ENCODE results near the gene RBBP9. TPM values are rescaled to one million over a fixed set of nuclear protein-coding genes. Genes with fewer than 3 reads are reported as not detected.

Gene RBBP9
- total RNA-seq, 4 donors from 2014 or later, result 17.7 to 32.9 (median 19.1) TPM

- Histone ChIP-seq H3K27me3 (no peaks in the 10 kb centered on the region), H3K4me1 (no peaks in the 10 kb centered on the region), H3K9me3 (no peaks in the 10 kb centered on the region), H3K36me3 (peaks cover 81% of the 10 kb centered on the region), H3K27ac (no peak overlapping the region), H3K4me3 (no peak overlapping the region)
- no peak for DNase-seq (ENCODE audit: low spot score in 2 of 2)
- WGBS, result 97% methylated on average over 2 of the region's 2 CpGs
- TF ChIP-seq POLR2A (IDR thresholded peaks at IDR 0.05) (no peak), POLR2AphosphoS5 (IDR thresholded peaks at IDR 0.05) (no peak), EP300 (IDR thresholded peaks at IDR 0.05) (no peak), CTCF (IDR thresholded peaks at IDR 0.05) (no peak)
These were observed 40.6 kb upstream of the RBBP9 start for GRCh38 chr20:18537651-18538050.

- no peak for TF ChIP-seq POLR2AphosphoS5 (IDR thresholded peaks at IDR 0.05)
- no peak for TF ChIP-seq CTCF (IDR thresholded peaks at IDR 0.05)
- TF ChIP-seq POLR2A (IDR thresholded peaks at IDR 0.05), result no peak
- TF ChIP-seq EP300 (IDR thresholded peaks at IDR 0.05), result no peak
- no peaks in the 10 kb centered on the region for H3K9me3 ChIP-seq
- H3K27me3 ChIP-seq, result no peaks in the 10 kb centered on the region
- H3K4me1 ChIP-seq, result no peaks in the 10 kb centered on the region
- no peak for DNase-seq (ENCODE audit: low spot score in 2 of 2)
- no peak overlapping the region for H3K4me3 ChIP-seq
- WGBS, result 87% methylated on average over 6 of the region's 6 CpGs
- H3K27ac ChIP-seq, result no peak overlapping the region
- H3K36me3 ChIP-seq, result peaks cover 89% of the 10 kb centered on the region
These were observed 37.1 kb upstream of the RBBP9 start for GRCh38 chr20:18533978-18534644.

GRCh38 chr20:18533491-18533890 is 36.5 kb upstream of the RBBP9 start:
- Histone ChIP-seq H3K36me3 (peaks cover 94% of the 10 kb centered on the region), H3K9me3 (no peaks in the 10 kb centered on the region), H3K27me3 (no peaks in the 10 kb centered on the region), H3K4me3 (no peak overlapping the region), H3K27ac (no peak overlapping the region), H3K4me1 (no peaks in the 10 kb centered on the region)
- TF ChIP-seq POLR2AphosphoS5 (IDR thresholded peaks at IDR 0.05) (no peak), EP300 (IDR thresholded peaks at IDR 0.05) (no peak), CTCF (IDR thresholded peaks at IDR 0.05) (no peak), POLR2A (IDR thresholded peaks at IDR 0.05) (no peak)
- WGBS, result 55% methylated on average over 1 of the region's 1 CpG
- no peak for DNase-seq (ENCODE audit: low spot score in 2 of 2)

- Histone ChIP-seq H3K4me1 (no peaks in the 10 kb centered on the region), H3K36me3 (peaks cover 95% of the 10 kb centered on the region), H3K27ac (no peak overlapping the region), H3K4me3 (no peak overlapping the region), H3K27me3 (no peaks in the 10 kb centered on the region), H3K9me3 (no peaks in the 10 kb centered on the region)
- DNase-seq (ENCODE audit: low spot score in 2 of 2), result no peak
- TF ChIP-seq CTCF (IDR thresholded peaks at IDR 0.05), result no peak
- TF ChIP-seq POLR2AphosphoS5 (IDR thresholded peaks at IDR 0.05), result no peak
- TF ChIP-seq EP300 (IDR thresholded peaks at IDR 0.05), result no peak
- TF ChIP-seq POLR2A (IDR thresholded peaks at IDR 0.05), result no peak
- WGBS, result 96% methylated on average over 6 of the region's 6 CpGs
These were observed 35.6 kb upstream of the RBBP9 start for GRCh38 chr20:18532626-18533025.

- TF ChIP-seq EP300 (IDR thresholded peaks at IDR 0.05) (no peak), CTCF (IDR thresholded peaks at IDR 0.05) (no peak), POLR2A (IDR thresholded peaks at IDR 0.05) (no peak), POLR2AphosphoS5 (IDR thresholded peaks at IDR 0.05) (no peak)
- Histone ChIP-seq H3K4me3 (no peak overlapping the region), H3K4me1 (no peaks in the 10 kb centered on the region), H3K27ac (no peak overlapping the region), H3K36me3 (peaks cover 99% of the 10 kb centered on the region), H3K9me3 (no peaks in the 10 kb centered on the region), H3K27me3 (no peaks in the 10 kb centered on the region)
- no peak for DNase-seq (ENCODE audit: low spot score in 2 of 2)
These were observed 32.0 kb upstream of the RBBP9 start for GRCh38 chr20:18529041-18529440.

All from suprapubic skin (tissue), 4 donors.